Astrocyte (in vitro differentiated cells and primary cell): Measurements from ENCODE around the gene GRM7. TPM values are rescaled to one million over a fixed set of nuclear protein-coding genes. Genes with fewer than 3 reads are reported as not detected.

Experiments
- DNase-seq: peaks from one replicate; pipeline ENCODE4 v3.0.0-alpha.2; 2010; ENCODE audit warnings: low read depth
- FAIRE-seq: peaks from 2 replicates; lab custom pipeline; 2011; peaks lifted over from hg19 to GRCh38; lab: Jason Lieb, UNC
- H2AFZ ChIP-seq: 2 replicates; pipeline ENCODE4 v1.6.0; 2012; ENCODE audit warnings: low read depth, low read length, inconsistent platforms
- H3K27ac ChIP-seq: 2 replicates; pipeline ENCODE4 v1.5.1; 2011; ENCODE audit warnings: low read depth, low read length, inconsistent platforms
- H3K27me3 ChIP-seq: 2 replicates; pipeline ENCODE4 v1.6.0; 2011; ENCODE audit warnings: low read length, inconsistent platforms; ENCODE audit not compliant: insufficient read depth
- H3K36me3 ChIP-seq: 2 replicates; pipeline ENCODE4 v1.5.1; 2011; ENCODE audit warnings: low read length, inconsistent platforms; ENCODE audit not compliant: insufficient read depth
- H3K4me1 ChIP-seq: 2 replicates; pipeline ENCODE4 v1.5.1; 2011; ENCODE audit warnings: low read length, inconsistent platforms; ENCODE audit not compliant: insufficient read depth
- H3K4me2 ChIP-seq: 2 replicates; pipeline ENCODE4 v1.6.0; 2012; ENCODE audit warnings: low read length, inconsistent platforms
- H3K4me3 ChIP-seq: 2 replicates; pipeline ENCODE4 v1.5.1; 2011; ENCODE audit warnings: low read depth, mild to moderate bottlenecking, low read length, inconsistent platforms; ENCODE audit not compliant: insufficient read depth
- H3K79me2 ChIP-seq: 2 replicates; pipeline ENCODE4 v1.6.0; 2012; ENCODE audit warnings: mild to moderate bottlenecking, low read length, inconsistent platforms; ENCODE audit not compliant: insufficient read depth
- H3K9ac ChIP-seq: 2 replicates; pipeline ENCODE4 v1.6.0; 2012; ENCODE audit warnings: mild to moderate bottlenecking, low read length, inconsistent platforms
- H3K9me3 ChIP-seq: 2 replicates; pipeline ENCODE4 v1.5.1; 2012; ENCODE audit warnings: low read depth, mild to moderate bottlenecking, low read length, inconsistent platforms; ENCODE audit not compliant: insufficient read depth
- H4K20me1 ChIP-seq: 2 replicates; pipeline ENCODE4 v1.6.0; 2012; ENCODE audit warnings: low read length, inconsistent platforms; ENCODE audit not compliant: insufficient read depth
- H3K27ac Mint-ChIP-seq: one replicate; pipeline ENCODE4 v1.8.0; 2021; ENCODE audit warnings: mild to moderate bottlenecking, mixed read lengths; ENCODE audit not compliant: unreplicated experiment
- H3K27me3 Mint-ChIP-seq: one replicate; pipeline ENCODE4 v1.8.0; 2021; ENCODE audit warnings: low read depth, mixed read lengths; ENCODE audit not compliant: unreplicated experiment
- H3K36me3 Mint-ChIP-seq: one replicate; pipeline ENCODE4 v1.8.0; 2021; ENCODE audit warnings: low read depth, mixed read lengths; ENCODE audit not compliant: unreplicated experiment
- H3K4me1 Mint-ChIP-seq: one replicate; pipeline ENCODE4 v1.8.0; 2021; ENCODE audit warnings: low read depth, mixed read lengths; ENCODE audit not compliant: unreplicated experiment
- H3K4me3 Mint-ChIP-seq: one replicate; pipeline ENCODE4 v1.8.0; 2021; ENCODE audit warnings: mild to moderate bottlenecking, moderate library complexity, mixed read lengths; ENCODE audit not compliant: unreplicated experiment
- H3K9me3 Mint-ChIP-seq: one replicate; pipeline ENCODE4 v1.8.0; 2021; ENCODE audit warnings: mild to moderate bottlenecking, mixed read lengths; ENCODE audit not compliant: unreplicated experiment
- EZH2 ChIP-seq: IDR thresholded peaks from 2 replicates; pipeline ENCODE4 v1.6.1; 2012; ENCODE audit warnings: mild to moderate bottlenecking, low read length, inconsistent platforms; ENCODE audit not compliant: insufficient read depth
- total RNA-seq: library from RNA; stranded (reverse); gene quantifications from 2 replicates; pipeline ENCODE4 v1.2.1, GENCODE V29; 2021
- TF ChIP-seq, protein P1 (sequence below): IDR thresholded peaks from 2 replicates; pipeline ENCODE4 v1.5.1; 2011; ENCODE audit warnings: low read depth, mild to moderate bottlenecking, inconsistent platforms, low read length, moderate library complexity; ENCODE audit not compliant: insufficient read depth

Gene GRM7
- total RNA-seq, 1 donor from 2014 or later = not detected

DNA sequence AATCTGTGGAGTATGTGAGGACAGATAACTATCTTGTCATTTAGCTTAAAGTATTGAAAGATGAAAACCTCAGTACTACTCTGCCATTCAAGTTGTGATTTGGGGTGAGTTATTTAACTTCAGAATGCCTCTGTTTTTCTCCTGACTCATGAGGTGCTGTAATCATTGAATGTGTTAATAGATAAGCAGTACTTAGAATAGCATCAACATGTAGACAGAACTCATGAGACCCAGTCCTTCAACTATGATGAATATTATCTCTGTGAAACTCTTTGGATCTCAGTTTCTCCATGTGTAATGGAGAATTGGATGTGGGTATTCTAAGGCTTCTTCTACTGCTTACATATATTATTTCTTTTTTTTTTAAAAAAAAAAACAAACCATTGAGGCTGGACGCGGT, 431.4 kb downstream of the GRM7 start:
- Histone ChIP-seq H4K20me1 (no peaks in the 10 kb centered on the region), H3K9me3 (no peaks in the 10 kb centered on the region), H3K79me2 (no peaks in the 10 kb centered on the region), H3K4me3 (no peak overlapping the region), H3K27ac (no peak overlapping the region), H2AFZ (no peak overlapping the region), H3K4me2 (no peak overlapping the region), H3K9ac (no peak overlapping the region), H3K27me3 (no peaks in the 10 kb centered on the region), H3K4me1 (no peaks in the 10 kb centered on the region), H3K36me3 (no peaks in the 10 kb centered on the region)
- Mint-ChIP-seq H3K9me3 (no peaks in the 10 kb centered on the region), H3K27ac (no peak overlapping the region), H3K4me3 (no peak overlapping the region), H3K36me3 (no peaks in the 10 kb centered on the region), H3K27me3 (no peaks in the 10 kb centered on the region), H3K4me1 (no peaks in the 10 kb centered on the region)
- TF ChIP-seq, protein P1, sequence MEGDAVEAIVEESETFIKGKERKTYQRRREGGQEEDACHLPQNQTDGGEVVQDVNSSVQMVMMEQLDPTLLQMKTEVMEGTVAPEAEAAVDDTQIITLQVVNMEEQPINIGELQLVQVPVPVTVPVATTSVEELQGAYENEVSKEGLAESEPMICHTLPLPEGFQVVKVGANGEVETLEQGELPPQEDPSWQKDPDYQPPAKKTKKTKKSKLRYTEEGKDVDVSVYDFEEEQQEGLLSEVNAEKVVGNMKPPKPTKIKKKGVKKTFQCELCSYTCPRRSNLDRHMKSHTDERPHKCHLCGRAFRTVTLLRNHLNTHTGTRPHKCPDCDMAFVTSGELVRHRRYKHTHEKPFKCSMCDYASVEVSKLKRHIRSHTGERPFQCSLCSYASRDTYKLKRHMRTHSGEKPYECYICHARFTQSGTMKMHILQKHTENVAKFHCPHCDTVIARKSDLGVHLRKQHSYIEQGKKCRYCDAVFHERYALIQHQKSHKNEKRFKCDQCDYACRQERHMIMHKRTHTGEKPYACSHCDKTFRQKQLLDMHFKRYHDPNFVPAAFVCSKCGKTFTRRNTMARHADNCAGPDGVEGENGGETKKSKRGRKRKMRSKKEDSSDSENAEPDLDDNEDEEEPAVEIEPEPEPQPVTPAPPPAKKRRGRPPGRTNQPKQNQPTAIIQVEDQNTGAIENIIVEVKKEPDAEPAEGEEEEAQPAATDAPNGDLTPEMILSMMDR = no peak
- TF ChIP-seq EZH2 = no peak
- no peak for FAIRE-seq
- peak; percentile 12 for DNase-seq

DNA sequence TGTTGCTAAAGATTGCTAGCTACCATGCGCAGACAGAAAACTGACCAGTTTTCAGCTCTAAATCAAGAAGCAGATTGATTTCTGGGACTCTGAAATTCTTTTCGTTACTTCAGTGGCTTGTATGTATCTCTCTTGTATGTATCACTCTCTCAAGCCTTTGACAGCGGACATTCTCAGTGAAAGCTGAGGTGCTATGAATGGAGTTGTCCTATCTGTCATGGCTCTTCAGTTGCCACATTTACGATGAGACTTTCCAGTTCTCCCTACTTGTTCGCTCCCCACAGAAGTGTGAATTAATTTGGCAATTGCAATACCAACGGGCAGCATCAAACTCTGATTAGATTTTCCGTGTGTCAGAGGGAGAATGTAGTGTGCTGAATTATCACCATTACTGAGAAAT, 432.4 kb downstream of the GRM7 start:
- FAIRE-seq = no peak
- no peak overlapping the region for H3K4me2 ChIP-seq
- H3K79me2 ChIP-seq = no peaks in the 10 kb centered on the region
- no peaks in the 10 kb centered on the region for H3K27me3 Mint-ChIP-seq
- no peak for DNase-seq
- no peaks in the 10 kb centered on the region for H3K27me3 ChIP-seq
- no peak overlapping the region for H2AFZ ChIP-seq
- H3K27ac Mint-ChIP-seq = no peak overlapping the region
- H3K4me1 ChIP-seq = no peaks in the 10 kb centered on the region
- H3K4me3 Mint-ChIP-seq = no peak overlapping the region
- no peaks in the 10 kb centered on the region for H3K9me3 Mint-ChIP-seq
- no peak overlapping the region for H3K27ac ChIP-seq
- H4K20me1 ChIP-seq = no peaks in the 10 kb centered on the region
- H3K4me3 ChIP-seq = no peak overlapping the region
- H3K36me3 Mint-ChIP-seq = no peaks in the 10 kb centered on the region
- H3K36me3 ChIP-seq = no peaks in the 10 kb centered on the region
- no peak overlapping the region for H3K9ac ChIP-seq
- no peaks in the 10 kb centered on the region for H3K4me1 Mint-ChIP-seq
- no peak for TF ChIP-seq EZH2
- TF ChIP-seq, protein P1 = no peak
- H3K9me3 ChIP-seq = no peaks in the 10 kb centered on the region

DNA sequence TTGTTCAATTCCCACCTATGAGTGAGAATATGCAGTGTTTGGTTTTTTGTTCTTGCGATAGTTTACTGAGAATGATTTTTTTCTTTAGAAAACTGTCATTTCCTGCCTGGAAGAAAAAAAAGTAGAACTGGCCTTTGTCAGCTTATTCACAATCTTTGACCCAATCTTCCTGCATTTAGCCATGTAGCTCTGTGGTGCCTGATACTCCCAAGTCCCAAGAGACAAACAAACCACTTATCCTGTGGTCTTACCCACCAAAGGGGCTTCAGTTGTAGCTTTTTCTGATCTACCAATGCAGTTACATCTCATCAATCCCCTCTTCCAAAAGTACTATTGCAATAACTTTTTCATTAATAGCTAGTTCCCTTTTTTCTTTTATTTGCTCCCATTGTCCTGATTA, 444.6 kb downstream of the GRM7 start:
- Histone ChIP-seq H3K9ac (no peak overlapping the region), H3K27ac (no peak overlapping the region), H3K4me3 (no peak overlapping the region), H4K20me1 (no peaks in the 10 kb centered on the region), H3K36me3 (no peaks in the 10 kb centered on the region), H3K4me2 (no peak overlapping the region), H3K9me3 (no peaks in the 10 kb centered on the region), H3K79me2 (no peaks in the 10 kb centered on the region), H3K4me1 (peaks cover 17% of the 10 kb centered on the region), H3K27me3 (no peaks in the 10 kb centered on the region), H2AFZ (no peak overlapping the region)
- FAIRE-seq (no peak), DNase-seq (no peak)
- H3K27me3 Mint-ChIP-seq = no peaks in the 10 kb centered on the region
- H3K27ac Mint-ChIP-seq = no peak overlapping the region
- H3K9me3 Mint-ChIP-seq = peaks cover 1% of the 10 kb centered on the region
- H3K4me1 Mint-ChIP-seq = peaks cover 19% of the 10 kb centered on the region
- TF ChIP-seq, protein P1 = no peak
- TF ChIP-seq EZH2 = no peak
- no peak overlapping the region for H3K4me3 Mint-ChIP-seq
- no peaks in the 10 kb centered on the region for H3K36me3 Mint-ChIP-seq
